ENCODE results near the gene FREM1. TPM values are rescaled to one million over a fixed set of nuclear protein-coding genes. Genes with fewer than 3 reads are reported as not detected.

FREM1 gene
- total RNA-seq, 1 donor from 2014 or later, result 0.52 TPM

DNA sequence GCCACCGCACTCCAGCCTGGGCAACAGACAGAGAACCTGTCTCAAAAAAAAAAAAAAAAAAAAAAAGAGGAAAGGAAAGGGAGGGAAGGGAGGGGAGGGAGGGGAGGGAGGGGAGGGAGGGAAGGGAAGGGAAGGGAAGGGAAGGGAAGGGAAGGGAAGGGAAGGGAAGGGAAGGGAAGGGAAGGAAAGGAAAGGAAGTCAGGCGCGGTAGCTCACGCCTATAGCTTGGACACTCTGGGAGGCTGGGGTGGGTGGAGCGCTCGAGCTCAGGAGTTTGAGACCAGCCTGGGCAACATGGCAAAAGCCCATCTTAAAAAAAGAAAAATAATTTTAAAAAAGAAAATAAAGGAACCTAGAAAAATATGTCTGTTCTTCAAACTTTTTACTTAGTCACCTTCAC, 131.7 kb downstream of the FREM1 start:
- Histone ChIP-seq H4K20me1 (ENCODE audit: insufficient read depth, low read length) (no peaks in the 10 kb centered on the region), H3K4me2 (ENCODE audit: low read length) (no peak overlapping the region), H3K4me3 (ENCODE audit: insufficient read depth, low read depth, low read length) (no peak overlapping the region), H3K4me1 (ENCODE audit: insufficient read depth, low read length) (no peaks in the 10 kb centered on the region), H3K27me3 (ENCODE audit: insufficient read depth, low read length) (no peaks in the 10 kb centered on the region), H3K27ac (ENCODE audit: low read depth, low read length) (no peak overlapping the region), H3K9ac (ENCODE audit: low read length) (no peak overlapping the region), H2AFZ (ENCODE audit: low read depth, low read length) (no peak overlapping the region), H3K79me2 (ENCODE audit: insufficient read depth, low read length) (no peaks in the 10 kb centered on the region), H3K9me3 (ENCODE audit: insufficient read depth, low read depth, low read length) (no peaks in the 10 kb centered on the region), H3K36me3 (ENCODE audit: insufficient read depth, low read length) (no peaks in the 10 kb centered on the region)
- FAIRE-seq (no peak), DNase-seq (ENCODE audit: low read depth) (no peak)
- H3K4me1 Mint-ChIP-seq (ENCODE audit: low read depth, unreplicated experiment), result no peaks in the 10 kb centered on the region
- no peak overlapping the region for H3K4me3 Mint-ChIP-seq (ENCODE audit: unreplicated experiment)
- TF ChIP-seq, protein P1, sequence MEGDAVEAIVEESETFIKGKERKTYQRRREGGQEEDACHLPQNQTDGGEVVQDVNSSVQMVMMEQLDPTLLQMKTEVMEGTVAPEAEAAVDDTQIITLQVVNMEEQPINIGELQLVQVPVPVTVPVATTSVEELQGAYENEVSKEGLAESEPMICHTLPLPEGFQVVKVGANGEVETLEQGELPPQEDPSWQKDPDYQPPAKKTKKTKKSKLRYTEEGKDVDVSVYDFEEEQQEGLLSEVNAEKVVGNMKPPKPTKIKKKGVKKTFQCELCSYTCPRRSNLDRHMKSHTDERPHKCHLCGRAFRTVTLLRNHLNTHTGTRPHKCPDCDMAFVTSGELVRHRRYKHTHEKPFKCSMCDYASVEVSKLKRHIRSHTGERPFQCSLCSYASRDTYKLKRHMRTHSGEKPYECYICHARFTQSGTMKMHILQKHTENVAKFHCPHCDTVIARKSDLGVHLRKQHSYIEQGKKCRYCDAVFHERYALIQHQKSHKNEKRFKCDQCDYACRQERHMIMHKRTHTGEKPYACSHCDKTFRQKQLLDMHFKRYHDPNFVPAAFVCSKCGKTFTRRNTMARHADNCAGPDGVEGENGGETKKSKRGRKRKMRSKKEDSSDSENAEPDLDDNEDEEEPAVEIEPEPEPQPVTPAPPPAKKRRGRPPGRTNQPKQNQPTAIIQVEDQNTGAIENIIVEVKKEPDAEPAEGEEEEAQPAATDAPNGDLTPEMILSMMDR (IDR thresholded peaks at IDR 0.05; ENCODE audit: insufficient read depth, low read depth, low read length), result no peak
- TF ChIP-seq EZH2 (IDR thresholded peaks at IDR 0.05; ENCODE audit: insufficient read depth, low read length), result no peak
- H3K9me3 Mint-ChIP-seq (ENCODE audit: unreplicated experiment), result no peaks in the 10 kb centered on the region
- H3K27me3 Mint-ChIP-seq (ENCODE audit: low read depth, unreplicated experiment), result no peaks in the 10 kb centered on the region
- no peak overlapping the region for H3K27ac Mint-ChIP-seq (ENCODE audit: unreplicated experiment)
- no peaks in the 10 kb centered on the region for H3K36me3 Mint-ChIP-seq (ENCODE audit: low read depth, unreplicated experiment)

DNA sequence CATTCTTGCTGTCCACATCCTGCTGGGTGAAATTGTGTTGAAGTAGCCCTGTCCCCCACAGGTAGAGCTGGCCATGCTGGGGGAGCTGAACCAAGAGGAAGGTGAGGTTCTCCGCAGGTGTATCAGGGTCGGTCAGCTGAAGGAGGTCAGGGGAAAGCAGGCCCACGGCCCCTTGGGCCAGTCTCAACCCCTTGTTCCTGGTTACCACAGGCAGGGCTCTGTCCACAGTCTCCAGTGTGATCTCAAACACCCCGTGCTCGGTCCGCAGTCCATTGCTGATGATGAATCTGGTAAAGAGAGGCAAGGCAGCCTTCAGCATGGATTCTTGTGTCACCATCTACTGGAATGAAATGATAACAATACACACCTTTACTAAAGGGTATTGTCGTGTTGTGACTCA, 134.3 kb downstream of the FREM1 start:
- Histone ChIP-seq H3K27me3 (ENCODE audit: insufficient read depth, low read length) (no peaks in the 10 kb centered on the region), H3K4me2 (ENCODE audit: low read length) (no peak overlapping the region), H3K36me3 (ENCODE audit: insufficient read depth, low read length) (no peaks in the 10 kb centered on the region), H4K20me1 (ENCODE audit: insufficient read depth, low read length) (no peaks in the 10 kb centered on the region), H3K27ac (ENCODE audit: low read depth, low read length) (no peak overlapping the region), H3K4me3 (ENCODE audit: insufficient read depth, low read depth, low read length) (no peak overlapping the region), H2AFZ (ENCODE audit: low read depth, low read length) (no peak overlapping the region), H3K79me2 (ENCODE audit: insufficient read depth, low read length) (no peaks in the 10 kb centered on the region), H3K9ac (ENCODE audit: low read length) (no peak overlapping the region), H3K9me3 (ENCODE audit: insufficient read depth, low read depth, low read length) (no peaks in the 10 kb centered on the region), H3K4me1 (ENCODE audit: insufficient read depth, low read length) (no peaks in the 10 kb centered on the region)
- Mint-ChIP-seq H3K27ac (ENCODE audit: unreplicated experiment) (no peak overlapping the region), H3K4me1 (ENCODE audit: low read depth, unreplicated experiment) (no peaks in the 10 kb centered on the region), H3K4me3 (ENCODE audit: unreplicated experiment) (no peak overlapping the region), H3K36me3 (ENCODE audit: low read depth, unreplicated experiment) (no peaks in the 10 kb centered on the region), H3K27me3 (ENCODE audit: low read depth, unreplicated experiment) (no peaks in the 10 kb centered on the region), H3K9me3 (ENCODE audit: unreplicated experiment) (no peaks in the 10 kb centered on the region)
- FAIRE-seq, result no peak
- TF ChIP-seq, protein P1 (IDR thresholded peaks at IDR 0.05; ENCODE audit: insufficient read depth, low read depth, low read length), result no peak
- no peak for TF ChIP-seq EZH2 (IDR thresholded peaks at IDR 0.05; ENCODE audit: insufficient read depth, low read length)
- no peak for DNase-seq (ENCODE audit: low read depth)

DNA sequence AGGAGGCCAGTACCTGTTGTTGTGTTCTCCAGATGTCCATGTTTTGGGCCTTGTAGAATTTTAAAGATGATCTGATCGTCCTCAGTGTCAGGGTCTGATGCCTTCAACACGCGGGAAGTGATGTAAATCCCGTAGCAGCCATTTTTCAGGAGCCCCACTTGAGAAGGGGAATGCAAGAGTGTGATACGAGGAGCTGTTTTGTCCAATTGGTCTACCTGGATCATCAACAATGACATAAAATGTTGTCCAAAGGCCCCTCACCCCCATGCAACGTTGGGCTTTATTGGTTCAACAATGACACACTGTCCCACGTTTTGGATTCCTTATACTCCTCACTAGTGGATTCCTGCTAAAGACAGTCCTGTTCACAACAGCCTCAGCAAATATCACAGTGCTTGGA, 139.6 kb downstream of the FREM1 start:
- DNase-seq (ENCODE audit: low read depth) (no peak), FAIRE-seq (no peak)
- no peaks in the 10 kb centered on the region for H3K9me3 Mint-ChIP-seq (ENCODE audit: unreplicated experiment)
- H3K27me3 Mint-ChIP-seq (ENCODE audit: low read depth, unreplicated experiment), result no peaks in the 10 kb centered on the region
- Histone ChIP-seq H3K4me1 (ENCODE audit: insufficient read depth, low read length) (no peaks in the 10 kb centered on the region), H4K20me1 (ENCODE audit: insufficient read depth, low read length) (no peaks in the 10 kb centered on the region), H3K79me2 (ENCODE audit: insufficient read depth, low read length) (no peaks in the 10 kb centered on the region), H3K27me3 (ENCODE audit: insufficient read depth, low read length) (peaks cover 4% of the 10 kb centered on the region), H2AFZ (ENCODE audit: low read depth, low read length) (no peak overlapping the region), H3K9ac (ENCODE audit: low read length) (no peak overlapping the region), H3K4me3 (ENCODE audit: insufficient read depth, low read depth, low read length) (no peak overlapping the region), H3K27ac (ENCODE audit: low read depth, low read length) (no peak overlapping the region), H3K9me3 (ENCODE audit: insufficient read depth, low read depth, low read length) (no peaks in the 10 kb centered on the region), H3K36me3 (ENCODE audit: insufficient read depth, low read length) (no peaks in the 10 kb centered on the region), H3K4me2 (ENCODE audit: low read length) (no peak overlapping the region)
- TF ChIP-seq, protein P1 (IDR thresholded peaks at IDR 0.05; ENCODE audit: insufficient read depth, low read depth, low read length), result no peak
- TF ChIP-seq EZH2 (IDR thresholded peaks at IDR 0.05; ENCODE audit: insufficient read depth, low read length), result no peak
- no peaks in the 10 kb centered on the region for H3K36me3 Mint-ChIP-seq (ENCODE audit: low read depth, unreplicated experiment)
- no peak overlapping the region for H3K27ac Mint-ChIP-seq (ENCODE audit: unreplicated experiment)
- no peak overlapping the region for H3K4me3 Mint-ChIP-seq (ENCODE audit: unreplicated experiment)
- no peaks in the 10 kb centered on the region for H3K4me1 Mint-ChIP-seq (ENCODE audit: low read depth, unreplicated experiment)
